Left lung (tissue), 10 donors: Measurements from ENCODE around the gene PCSK5. TPM values are rescaled to one million over a fixed set of nuclear protein-coding genes. Genes with fewer than 3 reads are reported as not detected.

Experiments used
- ATAC-seq: fragments of 200-7000 bp; cut with Tn5 transposase; one replicate; pipeline ENCODE4 v1.9.1; 2020; ENCODE audit warnings: moderate library complexity
- DNase-seq, 4 donors: peaks; one replicate each; pipeline ENCODE4 v3.0.0-alpha.2; 2013 to 2020
- H3K27ac ChIP-seq, 2 donors: fragments of 200-600 bp; sonication (generic) in 1 of 2; one replicate each; pipeline versions ENCODE4 v1.5.0 to v1.8.0; 2020 to 2021
- H3K27me3 ChIP-seq, 2 donors: fragments of 200-600 bp; sonication (generic) in 1 of 2; one replicate each; pipeline versions ENCODE4 v1.5.0 to v1.8.0; 2020 to 2021
- H3K36me3 ChIP-seq, 2 donors: fragments of 200-600 bp; sonication (generic) in 1 of 2; one replicate each; pipeline versions ENCODE4 v1.5.0 to v1.8.0; 2020 to 2021
- H3K4me1 ChIP-seq, 2 donors: fragments of 200-600 bp; one replicate each; pipeline ENCODE4 v1.8.0; 2021
- H3K4me3 ChIP-seq, 2 donors: fragments of 200-600 bp; sonication (generic) in 1 of 2; one replicate each; pipeline versions ENCODE4 v1.5.0 to v1.8.0; 2020 to 2021; ENCODE audit warnings: mild to moderate bottlenecking in 1 of 2
- H3K9me3 ChIP-seq, 2 donors: fragments of 200-600 bp; sonication (generic) in 1 of 2; one replicate each; pipeline versions ENCODE4 v1.5.0 to v1.8.0; 2020 to 2021
- CTCF ChIP-seq, 2 donors: fragments of 200-600 bp; sonication (generic) in 1 of 2; IDR thresholded peaks; one replicate each; pipeline versions ENCODE4 v1.5.0 to v1.8.0; 2021; ENCODE audit warnings: antibody characterized with exemption in 2 of 2
- intact Hi-C, 2 donors: fragments of 100-400 bp; cut with DNase I; formaldehyde crosslinking; loops; one replicate each; pipeline versions ENCODE4 v1.11.2 to v1.14.2; 2022
- polyA plus RNA-seq, 6 donors: library from polyadenylated mRNA; unstranded; fragments of 120-200 nt; gene quantifications; one replicate each; pipeline ENCODE4 v1.2.1, GENCODE V29; 2013; ENCODE audit not compliant: insufficient read length in 6 of 6
- total RNA-seq, 2 donors: library from RNA; stranded (reverse); fragmentation: NEBNext Ultra II Directional; extraction: Animal tissue kit (Norgen Biotek cat#: 25700); gene quantifications; one replicate each; pipeline ENCODE4 v1.2.1, GENCODE V29; 2021
- donor health status: DM: no; HTN: yes; CAD: no.
- donor health status: DM: no; HTN: no; CAD: no.

The PCSK5 gene
- total and polyA plus RNA-seq, 8 donors, result 6.8 to 20.3 (median 11.3) TPM

GRCh38 chr9:76166526-76166925 lies 276.1 kb downstream of the PCSK5 start:
- Histone ChIP-seq H3K27ac (no peak overlapping the region), H3K4me1 (no peaks in the 10 kb centered on the region), H3K9me3 (no peaks in the 10 kb centered on the region), H3K4me3 (no peak overlapping the region), H3K27me3 (no peaks in the 10 kb centered on the region), H3K36me3 (peaks cover 0 to 13% of the 10 kb centered on the region in 2 donors)
- DNase-seq (no peak), ATAC-seq (no peak)
- TF ChIP-seq CTCF (IDR thresholded peaks at IDR 0.05), result no peak
- intact Hi-C loops, result no loop called here

GRCh38 chr9:76176171-76176570 lies 285.7 kb downstream of the PCSK5 start:
- Histone ChIP-seq H3K27ac (no peak overlapping the region), H3K27me3 (no peaks in the 10 kb centered on the region), H3K4me1 (peaks cover 1 to 4% of the 10 kb centered on the region in 2 donors), H3K9me3 (no peaks in the 10 kb centered on the region), H3K36me3 (no peaks in the 10 kb centered on the region), H3K4me3 (no peak overlapping the region)
- TF ChIP-seq CTCF (IDR thresholded peaks at IDR 0.05), result no peak
- intact Hi-C loops, result no loop called here
- ATAC-seq (no peak), DNase-seq (no peak)

- no peak overlapping the region for H3K4me3 ChIP-seq
Observed at GRCh38 chr9:76177931-76178330, 287.5 kb downstream of the PCSK5 start.

GRCh38 chr9:76180541-76180940 lies 290.1 kb downstream of the PCSK5 start:
- H3K27ac ChIP-seq, result peak overlapping the region in 1 of 2 donors; percentile 62

More at GRCh38 chr9:76177931-76178330, 287.5 kb downstream of the PCSK5 start:
- Histone ChIP-seq H3K27ac (no peak overlapping the region), H3K4me1 (peaks cover 3 to 8% of the 10 kb centered on the region in 2 donors), H3K36me3 (no peaks in the 10 kb centered on the region), H3K27me3 (no peaks in the 10 kb centered on the region), H3K9me3 (no peaks in the 10 kb centered on the region)
- DNase-seq (no peak), ATAC-seq (no peak)
- no peak for TF ChIP-seq CTCF (IDR thresholded peaks at IDR 0.05)
- intact Hi-C loops, result no loop called here

GRCh38 chr9:76181020-76181641 lies 290.7 kb downstream of the PCSK5 start:
- Histone ChIP-seq H3K36me3 (no peaks in the 10 kb centered on the region), H3K4me3 (no peak overlapping the region), H3K27me3 (no peaks in the 10 kb centered on the region), H3K27ac (peak overlapping the region in 1 of 2 donors; percentile 62), H3K4me1 (peaks cover 3 to 8% of the 10 kb centered on the region in 2 donors), H3K9me3 (no peaks in the 10 kb centered on the region)
- ATAC-seq, result peak; percentile 94
- DNase-seq, result peak in 1 of 4 donors; percentile 24
- intact Hi-C loops, result no loop called here
- no peak for TF ChIP-seq CTCF (IDR thresholded peaks at IDR 0.05)

More at GRCh38 chr9:76180541-76180940, 290.1 kb downstream of the PCSK5 start:
- ATAC-seq, result peak; percentile 70
- DNase-seq, result no peak
- H3K27me3 ChIP-seq, result no peaks in the 10 kb centered on the region
- H3K4me3 ChIP-seq, result no peak overlapping the region
- TF ChIP-seq CTCF (IDR thresholded peaks at IDR 0.05), result no peak
- H3K4me1 ChIP-seq, result peaks cover 3 to 8% of the 10 kb centered on the region in 2 donors
- H3K36me3 ChIP-seq, result no peaks in the 10 kb centered on the region
- H3K9me3 ChIP-seq, result no peaks in the 10 kb centered on the region
- intact Hi-C loops, result no loop called here
